VCaP (cell line): Measurements from ENCODE around the gene RAB9B.

Experiments used
- H3K27ac ChIP-seq: fragments of 450-650 bp; 2 replicates; pipeline ENCODE4 v1.5.1; 2017
- CTCF ChIP-seq: fragments of 450-650 bp; conservative IDR thresholded peaks from 2 replicates; pipeline ENCODE4 v1.5.1; 2017; ENCODE audit warnings: mild to moderate bottlenecking, moderate library complexity

Gene RAB9B

GRCh38 chrX:103781062-103781402, 51.0 kb downstream of the RAB9B start:
- H3K27ac ChIP-seq, result no peak overlapping the region
- no peak for TF ChIP-seq CTCF

- no peak for TF ChIP-seq CTCF
- no peak overlapping the region for H3K27ac ChIP-seq
Measured at GRCh38 chrX:103780336-103781061, 51.6 kb downstream of the RAB9B start.

- H3K27ac ChIP-seq, result no peak overlapping the region
- no peak for TF ChIP-seq CTCF
Measured at GRCh38 chrX:103779141-103779789, 52.8 kb downstream of the RAB9B start.

- no peak for TF ChIP-seq CTCF
Measured at GRCh38 chrX:103776546-103776945, 55.5 kb downstream of the RAB9B start, which contains the start of gene PLP1. Gene PLP1, plus strand, starts transcription at chrX:103776840. Its CDS starts 156 bp downstream, at chrX:103776996.

GRCh38 chrX:103774070-103774642, 57.9 kb downstream of the RAB9B start:
- no peak overlapping the region for H3K27ac ChIP-seq
- TF ChIP-seq CTCF, result peak; percentile 72

More at GRCh38 chrX:103776546-103776945, 55.5 kb downstream of the RAB9B start, which contains the start of gene PLP1:
- H3K27ac ChIP-seq, result no peak within 1 kb of the TSS

- no peak overlapping the region for H3K27ac ChIP-seq
- no peak for TF ChIP-seq CTCF
Measured at GRCh38 chrX:103773445-103773844, 58.6 kb downstream of the RAB9B start.
